ENCODE results near the gene ERVH48-1.
"Not testable (repeated sequence)": the region's sequence is repeated elsewhere in the genome, so short reads cannot be mapped to it uniquely, and the experiment has no call there.

ERVH48-1 gene

GRCh38 chr21:42925114-42925926 is at the start of gene ERVH48-1:
Gene ERVH48-1 (minus strand): TSS chr21:42925630. CDS start chr21:42919006, 6,624 bp downstream.
- DNase-seq = no peak

- DNase-seq = peak; percentile 93
Measured at GRCh38 chr21:42973991-42974831, 48.8 kb upstream of the ERVH48-1 start, which contains the start of gene PKNOX1. Gene PKNOX1 (plus strand): TSS chr21:42974562. CDS start chr21:43004382, 29,820 bp downstream.

- no peak for DNase-seq
Measured at GRCh38 chr21:42973309-42973990, 48.0 kb upstream of the ERVH48-1 start.

- DNase-seq = no peak
Measured at GRCh38 chr21:42971897-42972275, 46.5 kb upstream of the ERVH48-1 start.

GRCh38 chr21:42970946-42971653 is 45.7 kb upstream of the ERVH48-1 start:
- no peak for DNase-seq

GRCh38 chr21:42969193-42969600 is 43.8 kb upstream of the ERVH48-1 start:
- DNase-seq = no peak

- DNase-seq = not testable (repeated sequence)
Measured at GRCh38 chr21:42967616-42968015, 42.2 kb upstream of the ERVH48-1 start.

- DNase-seq = no peak
Measured at GRCh38 chr21:42965211-42965560, 39.8 kb upstream of the ERVH48-1 start.

GRCh38 chr21:42964546-42965210 is 39.2 kb upstream of the ERVH48-1 start:
- no peak for DNase-seq

- no peak for DNase-seq
Measured at GRCh38 chr21:42964086-42964485, 38.7 kb upstream of the ERVH48-1 start.

GRCh38 chr21:42962380-42963007 is 37.1 kb upstream of the ERVH48-1 start:
- no peak for DNase-seq

GRCh38 chr21:42959728-42960127 is 34.3 kb upstream of the ERVH48-1 start:
- no peak for DNase-seq

- DNase-seq = not testable (repeated sequence)
Measured at GRCh38 chr21:42958122-42958521, 32.7 kb upstream of the ERVH48-1 start.

- no peak for DNase-seq
Measured at GRCh38 chr21:42956824-42957630, 31.6 kb upstream of the ERVH48-1 start.

GRCh38 chr21:42951193-42951592 is 25.8 kb upstream of the ERVH48-1 start:
- DNase-seq = not testable (repeated sequence)

GRCh38 chr21:42949094-42949755 is 23.8 kb upstream of the ERVH48-1 start:
- not testable (repeated sequence) for DNase-seq

- DNase-seq = no peak
Measured at GRCh38 chr21:42942244-42942643, 16.8 kb upstream of the ERVH48-1 start.

GRCh38 chr21:42941696-42942085 is 16.3 kb upstream of the ERVH48-1 start:
- DNase-seq = no peak

- no peak for DNase-seq
Measured at GRCh38 chr21:42939582-42940413, 14.4 kb upstream of the ERVH48-1 start.
